ENCODE measurements around the gene OTOF. TPM values are rescaled to one million over a fixed set of nuclear protein-coding genes. Genes with fewer than 3 reads are reported as not detected.
A peak's percentile ranks its signal among the peaks of the same experiment; 100 is the strongest.

OTOF gene
- total and polyA plus RNA-seq, 12 donors: 0.03 to 0.25 (median 0.08) TPM; not detected in 8

DNA sequence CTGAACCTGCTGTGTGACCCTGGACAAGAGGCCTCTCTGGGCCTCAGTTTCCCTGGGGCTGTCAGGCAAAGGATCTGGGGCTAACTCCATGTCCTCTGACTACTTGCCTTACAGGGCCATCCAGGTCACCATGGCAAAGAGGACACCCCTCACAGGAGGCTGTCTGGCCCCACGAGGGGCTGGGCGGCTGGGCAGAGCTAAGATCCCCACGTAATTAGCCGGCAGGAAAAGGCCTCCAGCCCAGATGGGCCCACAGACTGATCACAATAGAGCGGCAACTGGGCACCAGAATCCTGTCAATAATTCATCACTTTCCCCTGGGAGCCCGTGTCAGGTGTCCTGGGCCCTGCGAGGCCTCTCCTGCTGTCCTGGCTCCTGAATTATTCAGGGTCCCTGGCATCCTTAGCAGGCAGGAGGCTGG lies 44.8 kb upstream of the OTOF start:
- WGBS, 2 donors: 79 to 85% methylated on average over 7 of the region's 7 CpGs
- no peaks in the 10 kb centered on the region for H3K4me1 ChIP-seq
- intact Hi-C loops (cut with DNase I): no loop called here
- TF ChIP-seq, protein P1, sequence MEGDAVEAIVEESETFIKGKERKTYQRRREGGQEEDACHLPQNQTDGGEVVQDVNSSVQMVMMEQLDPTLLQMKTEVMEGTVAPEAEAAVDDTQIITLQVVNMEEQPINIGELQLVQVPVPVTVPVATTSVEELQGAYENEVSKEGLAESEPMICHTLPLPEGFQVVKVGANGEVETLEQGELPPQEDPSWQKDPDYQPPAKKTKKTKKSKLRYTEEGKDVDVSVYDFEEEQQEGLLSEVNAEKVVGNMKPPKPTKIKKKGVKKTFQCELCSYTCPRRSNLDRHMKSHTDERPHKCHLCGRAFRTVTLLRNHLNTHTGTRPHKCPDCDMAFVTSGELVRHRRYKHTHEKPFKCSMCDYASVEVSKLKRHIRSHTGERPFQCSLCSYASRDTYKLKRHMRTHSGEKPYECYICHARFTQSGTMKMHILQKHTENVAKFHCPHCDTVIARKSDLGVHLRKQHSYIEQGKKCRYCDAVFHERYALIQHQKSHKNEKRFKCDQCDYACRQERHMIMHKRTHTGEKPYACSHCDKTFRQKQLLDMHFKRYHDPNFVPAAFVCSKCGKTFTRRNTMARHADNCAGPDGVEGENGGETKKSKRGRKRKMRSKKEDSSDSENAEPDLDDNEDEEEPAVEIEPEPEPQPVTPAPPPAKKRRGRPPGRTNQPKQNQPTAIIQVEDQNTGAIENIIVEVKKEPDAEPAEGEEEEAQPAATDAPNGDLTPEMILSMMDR (IDR thresholded peaks at IDR 0.05): no peak
- H3K9me3 ChIP-seq: no peaks in the 10 kb centered on the region
- H3K27ac ChIP-seq: no peak overlapping the region
- H3K36me3 ChIP-seq: no peaks in the 10 kb centered on the region
- peaks cover 0 to 49% (median 37%) of the 10 kb centered on the region in 7 donors for H3K27me3 ChIP-seq
- DNase-seq (no peak), ATAC-seq (no peak)
- H3K4me3 ChIP-seq: no peak overlapping the region

DNA sequence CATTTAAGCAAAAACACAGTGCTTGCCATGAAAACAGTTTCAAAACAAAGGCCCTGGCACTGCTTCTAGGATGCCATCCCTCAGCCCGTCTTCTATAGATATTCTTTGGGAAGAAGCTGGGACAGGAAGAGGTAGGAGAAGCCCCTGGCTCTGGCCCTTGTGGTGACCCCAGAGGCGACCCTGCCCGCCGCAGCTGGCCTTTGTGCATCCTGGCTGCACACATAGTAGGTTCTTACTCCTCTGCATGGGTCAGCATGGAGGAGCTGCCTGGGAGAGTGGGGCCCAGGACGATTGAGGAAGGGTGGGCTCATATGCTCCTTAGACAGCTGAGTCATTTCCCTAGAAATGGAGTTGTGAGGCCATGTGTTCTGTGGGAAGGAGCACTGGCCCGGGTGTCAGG lies 44.4 kb upstream of the OTOF start:
- ATAC-seq (no peak), DNase-seq (no peak)
- H3K4me3 ChIP-seq: no peak overlapping the region
- H3K27ac ChIP-seq: no peak overlapping the region
- H3K27me3 ChIP-seq: peaks cover 0 to 47% (median 34%) of the 10 kb centered on the region in 7 donors
- H3K9me3 ChIP-seq: no peaks in the 10 kb centered on the region
- intact Hi-C loops (cut with DNase I): no loop called here
- TF ChIP-seq, protein P1 (IDR thresholded peaks at IDR 0.05): no peak
- no peaks in the 10 kb centered on the region for H3K36me3 ChIP-seq
- H3K4me1 ChIP-seq: no peaks in the 10 kb centered on the region
- WGBS, 2 donors: 61 to 71% methylated on average over 6 of the region's 6 CpGs

DNA sequence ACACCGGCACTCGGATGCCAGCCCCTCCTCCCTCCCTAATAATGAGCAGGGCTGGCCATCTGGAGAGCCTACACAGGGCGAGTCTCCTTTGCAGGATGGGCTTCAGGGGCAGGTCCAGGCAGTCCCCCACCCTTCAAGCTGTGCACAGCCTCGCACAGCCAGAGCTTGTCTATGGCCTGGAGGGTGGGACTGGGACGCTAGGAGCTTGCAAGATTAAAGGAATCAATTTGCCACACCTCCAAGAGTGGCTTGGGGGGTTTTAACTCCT lies 43.9 kb upstream of the OTOF start:
- Histone ChIP-seq H3K9me3 (no peaks in the 10 kb centered on the region), H3K27ac (no peak overlapping the region), H3K4me1 (no peaks in the 10 kb centered on the region), H3K36me3 (no peaks in the 10 kb centered on the region), H3K4me3 (no peak overlapping the region), H3K27me3 (peaks cover 0 to 44% (median 34%) of the 10 kb centered on the region in 7 donors)
- intact Hi-C loops (cut with DNase I): no loop called here
- ATAC-seq (no peak), DNase-seq (no peak)
- TF ChIP-seq, protein P1 (IDR thresholded peaks at IDR 0.05): no peak
- whole genome bisulfite sequencing, 2 donors: 40 to 44% methylated on average over 5 of the region's 5 CpGs

DNA sequence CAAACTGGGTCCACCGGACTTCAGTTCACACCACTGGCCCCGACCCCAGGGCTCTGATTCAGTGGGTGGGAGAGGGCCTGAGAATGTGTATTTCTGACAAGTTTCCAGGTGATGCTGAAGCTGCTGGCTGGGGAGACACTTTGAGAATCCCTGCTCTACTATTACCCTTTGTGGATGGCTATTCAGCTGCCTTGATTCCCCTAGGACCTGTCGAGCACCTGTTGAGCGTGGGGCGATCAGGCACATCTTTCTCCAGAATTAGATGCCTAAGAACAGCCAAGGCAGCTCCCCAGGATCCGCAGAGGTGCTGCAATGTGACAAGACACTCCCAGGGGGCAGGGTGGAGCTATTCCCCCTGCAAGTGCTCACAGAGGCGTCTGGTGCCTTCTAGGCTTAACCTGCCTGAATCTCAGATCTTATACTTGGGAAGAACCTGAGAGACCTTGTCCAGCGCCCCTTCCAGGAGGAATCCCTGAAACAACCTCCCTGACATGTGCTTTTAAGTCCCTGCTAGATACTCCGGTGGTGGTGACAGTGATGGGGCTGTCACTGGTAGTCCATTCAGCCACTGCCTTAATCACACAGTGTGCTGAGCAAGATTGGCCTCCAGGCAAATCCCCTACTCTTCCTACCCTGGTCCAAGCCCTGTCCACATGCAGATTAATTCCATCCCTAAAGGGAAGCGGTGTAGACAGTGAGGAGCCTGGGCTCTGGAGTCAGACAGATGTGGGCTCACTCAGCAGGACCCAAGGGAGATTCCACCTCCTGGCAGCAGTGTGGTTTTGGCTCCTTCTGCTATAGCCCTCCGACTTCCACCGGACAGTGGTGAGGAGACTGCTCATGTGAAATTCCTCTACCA lies 43.4 kb upstream of the OTOF start:
- WGBS, 2 donors: 47 to 52% methylated on average over 12 of the region's 12 CpGs
- ATAC-seq (no peak), DNase-seq (no peak)
- intact Hi-C loops (cut with DNase I): no loop called here
- no peaks in the 10 kb centered on the region for H3K9me3 ChIP-seq
- H3K36me3 ChIP-seq: no peaks in the 10 kb centered on the region
- H3K4me1 ChIP-seq: no peaks in the 10 kb centered on the region
- no peak overlapping the region for H3K27ac ChIP-seq
- no peak overlapping the region for H3K4me3 ChIP-seq
- TF ChIP-seq, protein P1 (IDR thresholded peaks at IDR 0.05): peak in 7 of 9 donors; percentile 3 to 23 (median 16)
- H3K27me3 ChIP-seq: peaks cover 0 to 44% (median 34%) of the 10 kb centered on the region in 7 donors
